Kidney tubule cell (primary cell): Measurements from ENCODE around the gene LCLAT1.
"Not testable (repeated sequence)": the region's sequence is repeated elsewhere in the genome, so short reads cannot be mapped to it uniquely, and the experiment has no call there.

Source experiments
- DNase-seq: peaks from one replicate; pipeline ENCODE4 v3.0.0-alpha.2; 2018; ENCODE audit warnings: low spot score

LCLAT1 gene

DNA sequence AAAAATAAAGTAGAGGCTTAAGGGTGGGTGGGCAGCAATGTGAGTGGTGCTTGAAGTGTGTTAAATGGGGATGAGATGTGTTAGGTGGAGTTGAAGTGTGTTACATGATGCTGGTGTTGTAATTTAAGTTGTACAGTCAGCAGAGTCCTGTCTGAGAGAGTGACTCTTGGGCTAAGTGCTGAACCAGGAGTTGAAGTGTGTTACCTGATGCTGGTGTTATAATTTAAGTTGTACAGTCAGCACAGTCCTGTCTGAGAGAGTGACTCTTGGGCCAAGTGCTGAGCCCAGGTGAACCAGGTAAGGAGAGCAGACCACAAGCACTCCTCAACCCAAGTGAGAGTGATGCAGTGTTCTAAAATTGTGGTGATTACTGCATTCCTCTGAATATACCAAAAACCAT, 40.6 kb downstream of the LCLAT1 start:
- peak; percentile 11 for DNase-seq

- DNase-seq = no peak
These were observed 41.1 kb downstream of the LCLAT1 start for GRCh38 chr2:30488012-30488659.

- peak; percentile 48 for DNase-seq
These were observed 44.2 kb downstream of the LCLAT1 start for GRCh38 chr2:30491225-30491624.

DNA sequence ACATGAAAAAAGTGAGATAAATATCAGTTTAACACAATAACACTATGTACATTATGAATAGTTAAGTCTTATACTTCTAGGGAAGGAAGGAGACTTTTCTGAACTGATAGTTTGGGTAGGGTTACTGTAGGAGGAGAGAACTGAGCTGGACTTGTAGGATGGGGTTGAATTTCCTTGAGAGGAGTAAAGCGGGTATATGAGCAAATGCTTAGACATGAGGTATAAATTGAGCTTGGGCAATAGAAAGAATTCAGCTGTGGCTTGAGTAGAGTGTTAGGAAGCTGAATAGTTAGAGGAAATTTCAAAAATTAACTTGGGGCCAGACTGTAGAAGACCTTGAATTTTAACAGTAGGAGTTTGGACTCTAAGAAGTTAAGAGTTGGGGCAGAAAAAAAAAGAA, 45.1 kb downstream of the LCLAT1 start:
- no peak for DNase-seq

DNA sequence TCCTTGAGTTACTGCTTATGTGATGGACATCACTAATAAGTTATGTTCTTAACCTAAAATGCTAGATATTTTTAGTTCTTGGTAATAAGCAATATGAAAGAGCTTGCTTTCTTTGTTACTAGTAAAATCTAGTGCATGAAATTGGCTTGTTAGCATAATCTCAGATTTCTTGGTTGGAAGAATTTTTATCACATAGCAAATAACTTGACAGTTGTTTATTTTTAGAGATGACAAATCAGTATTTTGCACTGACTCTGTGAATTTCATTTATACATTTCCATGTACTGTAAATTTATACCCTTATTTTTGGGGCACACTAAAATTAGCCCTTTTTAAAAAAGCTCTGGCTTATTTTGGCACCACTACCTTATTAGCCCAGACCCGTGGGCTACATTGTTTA, 45.6 kb downstream of the LCLAT1 start:
- DNase-seq = no peak

GRCh38 chr2:30493440-30493839, 46.4 kb downstream of the LCLAT1 start:
- DNase-seq = no peak

GRCh38 chr2:30495896-30496295, 48.9 kb downstream of the LCLAT1 start:
- DNase-seq = not testable (repeated sequence)

GRCh38 chr2:30499681-30500080, 52.6 kb downstream of the LCLAT1 start:
- no peak for DNase-seq

GRCh38 chr2:30500699-30501098, 53.7 kb downstream of the LCLAT1 start:
- no peak for DNase-seq

DNA sequence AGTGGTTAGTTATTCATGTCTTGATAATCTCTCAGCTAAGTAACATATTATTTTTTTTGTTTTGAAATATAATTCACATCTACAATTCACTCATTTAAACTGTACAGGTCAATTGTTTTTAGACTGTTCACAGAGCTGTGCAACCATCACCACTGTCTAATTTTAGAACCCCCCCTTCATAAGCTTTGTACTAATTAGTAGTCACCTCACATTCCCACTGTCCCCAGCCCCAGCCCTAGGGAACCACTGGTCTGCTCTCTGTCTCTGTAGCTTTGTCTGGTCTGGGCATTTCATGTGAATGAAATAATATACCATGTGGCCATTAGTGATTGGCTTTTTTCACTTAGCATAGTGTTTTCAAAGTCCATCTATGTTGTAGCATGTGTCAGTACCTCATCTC, 55.3 kb downstream of the LCLAT1 start:
- no peak for DNase-seq

DNA sequence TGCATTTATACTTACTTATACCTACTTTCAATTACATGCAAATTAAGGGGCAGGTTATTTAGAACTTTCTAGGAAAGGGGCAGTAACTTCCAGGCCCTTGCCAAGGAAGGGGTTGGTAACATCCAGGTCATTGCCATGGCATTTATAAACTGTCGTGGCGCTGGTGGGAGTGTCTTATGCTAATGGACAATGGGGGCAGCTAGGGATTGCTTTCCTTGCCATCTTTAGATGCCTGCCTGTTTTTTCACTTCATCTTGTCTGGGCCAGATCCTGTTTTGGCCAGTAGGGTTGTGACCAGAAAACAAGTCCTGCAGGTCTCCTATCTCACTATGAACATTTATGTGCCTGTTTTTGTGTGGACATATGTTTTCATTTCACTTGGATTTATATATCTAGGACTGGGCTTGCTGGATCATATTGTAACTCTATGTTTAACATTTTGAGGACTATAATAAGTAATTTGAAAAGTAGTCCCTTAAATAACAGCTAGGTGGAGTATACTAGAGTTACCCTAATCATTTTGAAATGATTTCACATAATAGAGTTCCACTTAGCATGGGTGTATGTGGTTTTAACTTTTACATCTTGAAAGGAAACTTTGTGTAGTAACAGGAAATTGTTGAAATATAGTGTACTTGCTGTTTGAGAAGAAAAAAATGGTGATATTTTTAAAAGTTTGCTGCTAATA, 56.1 kb downstream of the LCLAT1 start:
- DNase-seq = no peak

- no peak for DNase-seq
These were observed 56.6 kb downstream of the LCLAT1 start for GRCh38 chr2:30503695-30504052.

GRCh38 chr2:30504731-30505130, 57.7 kb downstream of the LCLAT1 start:
- DNase-seq = no peak

GRCh38 chr2:30505500-30506180, 58.6 kb downstream of the LCLAT1 start:
- DNase-seq = no peak

- DNase-seq = not testable (repeated sequence)
These were observed 60.4 kb downstream of the LCLAT1 start for GRCh38 chr2:30507460-30507859.

GRCh38 chr2:30509716-30510115, 62.7 kb downstream of the LCLAT1 start:
- DNase-seq = no peak

- DNase-seq = no peak
These were observed 63.4 kb downstream of the LCLAT1 start for GRCh38 chr2:30510409-30510808.

DNA sequence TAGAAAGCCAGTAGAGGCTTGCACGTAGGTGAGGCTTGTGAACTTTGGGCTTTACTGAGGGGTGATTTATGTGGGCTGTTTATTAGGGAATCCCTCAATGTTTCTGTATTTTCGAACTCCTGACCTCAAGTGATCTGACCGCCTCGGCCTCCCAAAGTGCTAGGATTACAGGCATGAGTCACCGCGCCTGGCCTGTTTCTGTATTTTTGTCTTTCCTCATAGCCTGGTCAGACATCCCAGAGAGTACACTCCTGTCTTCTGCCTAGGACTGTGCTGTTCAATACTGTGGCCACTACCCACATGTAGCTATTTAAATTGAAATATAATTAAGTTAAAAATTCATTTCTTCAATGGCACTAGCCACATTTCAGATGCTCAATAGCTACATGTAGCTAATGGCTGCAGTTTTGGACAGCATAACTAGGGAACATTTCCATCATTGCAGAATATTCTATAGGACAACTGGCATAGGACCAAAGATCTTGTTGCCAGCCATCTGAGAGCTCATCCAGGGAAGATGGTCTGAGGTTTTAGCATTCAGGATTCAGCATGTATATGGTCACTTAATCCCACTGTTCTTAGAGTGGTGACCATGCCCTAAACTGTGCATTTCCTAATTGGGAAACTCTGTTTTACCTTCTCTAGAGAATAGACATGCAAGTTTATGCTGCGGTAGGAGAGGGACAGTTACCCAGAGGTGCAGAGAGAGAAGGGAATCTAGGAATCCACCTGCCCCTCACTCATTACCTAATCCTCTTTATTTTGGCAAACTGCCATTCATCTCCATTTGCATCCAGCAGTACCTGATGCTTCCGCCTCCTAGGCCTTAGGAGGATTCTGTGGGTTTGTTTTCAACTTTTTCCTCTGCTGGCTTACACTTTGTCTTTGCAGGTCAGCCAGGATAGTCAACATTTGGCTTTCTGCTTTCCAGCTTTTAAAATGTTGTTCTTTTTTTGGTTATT, 64.4 kb downstream of the LCLAT1 start:
- peak; percentile 32 for DNase-seq

- DNase-seq = no peak
These were observed 65.3 kb downstream of the LCLAT1 start for GRCh38 chr2:30512243-30512886.

- DNase-seq = not testable (repeated sequence)
These were observed 66.6 kb downstream of the LCLAT1 start for GRCh38 chr2:30513649-30514048.

DNA sequence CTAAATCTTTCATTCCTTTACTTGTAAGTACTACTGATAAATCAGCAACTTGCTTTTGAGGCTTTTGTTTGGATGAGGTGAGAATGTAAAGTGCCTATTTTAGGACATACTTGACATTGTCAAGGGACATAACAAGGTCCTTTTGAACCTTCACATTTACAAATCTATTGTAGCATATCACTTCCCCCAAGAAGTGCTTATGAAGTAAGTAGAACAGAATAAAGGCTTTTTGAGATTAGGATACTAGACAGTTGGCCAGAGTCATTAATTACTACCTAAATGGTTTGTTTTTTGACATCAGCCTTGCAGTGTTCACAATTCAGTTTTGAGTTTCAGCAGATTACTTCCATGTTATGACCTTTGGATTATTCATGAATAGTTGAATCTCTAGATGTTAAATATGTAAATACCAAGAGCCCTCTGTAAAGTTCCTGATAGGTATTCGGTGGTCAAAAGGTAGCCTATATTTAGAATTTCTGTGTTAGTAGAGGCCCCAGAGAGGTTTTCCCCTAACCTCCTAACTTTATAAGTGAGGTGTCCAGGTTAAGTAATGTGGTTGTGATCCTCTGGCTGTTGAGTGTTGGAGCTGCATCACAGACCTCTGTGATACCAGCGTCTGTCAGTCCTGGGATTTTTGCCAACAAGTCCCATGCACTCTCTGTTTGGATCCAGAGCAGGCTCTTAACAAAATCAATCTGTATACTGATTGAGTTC, 67.2 kb downstream of the LCLAT1 start:
- DNase-seq = peak; percentile 49
